Neuronal stem cell (in vitro differentiated cells): ENCODE measurements around the gene FCRL2.

Experiments
- DNase-seq: peaks from one replicate; pipeline ENCODE4 v3.0.0-alpha.2; 2013; ENCODE audit warnings: low spot score
- H2AFZ ChIP-seq: one replicate; pipeline ENCODE4 v1.6.1; 2013; ENCODE audit warnings: mild to moderate bottlenecking, low read length, inconsistent platforms
- H2AK5ac ChIP-seq: 2 replicates; pipeline ENCODE4 v1.6.1; 2013; ENCODE audit warnings: low read depth, mild to moderate bottlenecking, inconsistent platforms, low read length, moderate library complexity, mixed read lengths
- H2BK120ac ChIP-seq: 2 replicates; pipeline ENCODE4 v1.6.1; 2013; ENCODE audit warnings: low read depth, mild to moderate bottlenecking, inconsistent platforms, low read length, moderate library complexity, mixed read lengths
- H2BK12ac ChIP-seq: one replicate; pipeline ENCODE4 v1.6.1; 2013; ENCODE audit warnings: low read length, inconsistent platforms
- H2BK15ac ChIP-seq: 2 replicates; pipeline ENCODE4 v1.6.1; 2013; ENCODE audit warnings: mild to moderate bottlenecking, low read length, inconsistent platforms, mixed read lengths
- H2BK5ac ChIP-seq: one replicate; pipeline ENCODE4 v1.6.1; 2013; ENCODE audit warnings: inconsistent platforms, mild to moderate bottlenecking, low read length, moderate library complexity
- H3K14ac ChIP-seq: one replicate; pipeline ENCODE4 v1.6.1; 2013; ENCODE audit warnings: low read length, inconsistent platforms
- H3K18ac ChIP-seq: 2 replicates; pipeline ENCODE4 v1.6.1; 2013; ENCODE audit warnings: low read length, inconsistent platforms
- H3K23ac ChIP-seq: 2 replicates; pipeline ENCODE4 v1.6.1; 2013; ENCODE audit warnings: low read depth, mild to moderate bottlenecking, mixed read lengths, low read length, inconsistent platforms; ENCODE audit not compliant: poor library complexity
- H3K27ac ChIP-seq: replicated peaks from 3 replicates; pipeline ENCODE4 v1.5.1; 2013; ENCODE audit warnings: low read length, inconsistent platforms
- H3K27me3 ChIP-seq, 3 experiments: 2 replicates each; pipeline ENCODE4 v1.6.1; 2013; ENCODE audit warnings: low read length in 3 of 3, mild to moderate bottlenecking in 2 of 3, inconsistent platforms in 1 of 3, low read depth in 1 of 3, mixed read lengths in 1 of 3, moderate library complexity in 1 of 3; ENCODE audit not compliant: control insufficient read depth in 3 of 3, insufficient read depth in 3 of 3
- H3K36me3 ChIP-seq, 2 donors: replicated peaks in 1 of 2; 2 replicates each; pipeline ENCODE4 v1.6.1; 2013; ENCODE audit warnings: low read length in 2 of 2; ENCODE audit not compliant: control insufficient read depth in 2 of 2, insufficient read depth in 2 of 2
- H3K4ac ChIP-seq: 2 replicates; pipeline ENCODE4 v1.6.1; 2013; ENCODE audit warnings: inconsistent platforms, mild to moderate bottlenecking, low read length, moderate library complexity
- H3K4me1 ChIP-seq, 2 donors: 1 replicate in 1 of 2; 2 replicates in 1 of 2; pipeline ENCODE4 v1.6.1; 2013; ENCODE audit warnings: low read length in 2 of 2, low read depth in 1 of 2; ENCODE audit not compliant: control insufficient read depth in 2 of 2, insufficient read depth in 1 of 2
- H3K4me2 ChIP-seq: one replicate; pipeline ENCODE4 v1.6.1; 2013; ENCODE audit warnings: mild to moderate bottlenecking, low read length, inconsistent platforms; ENCODE audit not compliant: insufficient read depth, poor library complexity, severe bottlenecking
- H3K4me3 ChIP-seq, 2 donors: 2 replicates each; pipeline ENCODE4 v1.5.1; 2013; ENCODE audit warnings: low read length in 2 of 2, mild to moderate bottlenecking in 2 of 2, inconsistent platforms in 1 of 2, moderate library complexity in 1 of 2
- H3K79me1 ChIP-seq: one replicate; pipeline ENCODE4 v1.6.1; 2013; ENCODE audit warnings: low read depth, mild to moderate bottlenecking, inconsistent platforms, low read length, moderate library complexity
- H3K9ac ChIP-seq: one replicate; pipeline ENCODE4 v1.6.1; 2013; ENCODE audit warnings: mild to moderate bottlenecking, low read depth, low read length, inconsistent platforms; ENCODE audit not compliant: poor library complexity
- H3K9me3 ChIP-seq, 2 donors: replicated peaks in 1 of 2; 2 replicates each; pipeline versions ENCODE3 to v1.6.1; 2013; ENCODE audit warnings: low read length in 2 of 2, mild to moderate bottlenecking in 2 of 2, inconsistent platforms in 1 of 2, low read depth in 1 of 2, mixed read lengths in 1 of 2, moderate library complexity in 1 of 2; ENCODE audit not compliant: control insufficient read depth in 2 of 2, insufficient read depth in 1 of 2
- H4K8ac ChIP-seq: one replicate; pipeline ENCODE4 v1.6.1; 2013; ENCODE audit warnings: low read depth, mild to moderate bottlenecking, inconsistent platforms, low read length, moderate library complexity
- H4K91ac ChIP-seq: one replicate; pipeline ENCODE4 v1.6.1; 2013; ENCODE audit warnings: low read length, low read depth, mild to moderate bottlenecking, inconsistent platforms; ENCODE audit not compliant: poor library complexity
- WGBS, 2 donors: extraction: QIAGEN DNeasy Blood & Tissue Kit; methylation state at CpG; one replicate each; pipeline ENCODE4 v1.1.7; 2013; ENCODE audit warnings: missing lambda C conversion rate in 2 of 2, mixed read lengths in 1 of 2; ENCODE audit not compliant: insufficient read length in 2 of 2, insufficient replicate concordance in 1 of 2; ENCODE audit errors: extremely low coverage in 2 of 2; 5-methylcytosine and 5-hydroxymethylcytosine counted together

FCRL2 gene

DNA sequence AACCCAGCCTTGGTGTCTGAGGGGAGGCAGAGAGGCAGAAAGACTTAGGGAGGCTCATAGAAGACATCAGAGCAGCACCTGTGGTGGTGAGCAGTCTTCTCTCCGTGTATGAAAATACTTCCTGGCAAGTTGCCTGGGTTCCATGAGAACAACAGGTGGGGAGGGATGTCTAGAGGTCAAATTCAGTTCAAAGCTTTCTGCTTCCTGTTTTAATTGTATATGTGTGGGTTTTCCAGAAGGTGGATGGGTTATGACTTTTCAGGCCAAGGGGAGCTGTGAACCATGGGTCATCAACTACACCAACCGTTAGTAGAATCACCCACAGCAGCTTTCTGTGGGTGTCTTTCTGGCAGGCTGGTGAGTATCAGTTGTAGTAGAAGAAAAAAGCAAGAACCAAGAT is 4.1 kb upstream of the FCRL2 start:
- H3K23ac ChIP-seq: no peak overlapping the region
- H2BK5ac ChIP-seq: no peak overlapping the region
- H3K4ac ChIP-seq: no peak overlapping the region
- H3K14ac ChIP-seq: no peak overlapping the region
- no peak overlapping the region for H3K4me3 ChIP-seq
- no peak overlapping the region for H3K4me2 ChIP-seq
- no CpG with 5 or more reads among the region's 2 CpGs for WGBS, 2 donors
- H3K9ac ChIP-seq: no peak overlapping the region
- H3K27ac ChIP-seq: no peak overlapping the region
- no peak overlapping the region for H2AK5ac ChIP-seq
- DNase-seq: no peak
- no peak overlapping the region for H4K8ac ChIP-seq
- H3K79me1 ChIP-seq: no peaks in the 10 kb centered on the region
- no peak overlapping the region for H2AFZ ChIP-seq
- no peak overlapping the region for H4K91ac ChIP-seq
- H2BK120ac ChIP-seq: no peak overlapping the region
- H3K9me3 ChIP-seq: no peaks in the 10 kb centered on the region
- no peaks in the 10 kb centered on the region for H3K27me3 ChIP-seq
- no peak overlapping the region for H2BK12ac ChIP-seq
- H3K36me3 ChIP-seq: no peaks in the 10 kb centered on the region
- H2BK15ac ChIP-seq: no peak overlapping the region
- H3K4me1 ChIP-seq: no peaks in the 10 kb centered on the region
- no peak overlapping the region for H3K18ac ChIP-seq

DNA sequence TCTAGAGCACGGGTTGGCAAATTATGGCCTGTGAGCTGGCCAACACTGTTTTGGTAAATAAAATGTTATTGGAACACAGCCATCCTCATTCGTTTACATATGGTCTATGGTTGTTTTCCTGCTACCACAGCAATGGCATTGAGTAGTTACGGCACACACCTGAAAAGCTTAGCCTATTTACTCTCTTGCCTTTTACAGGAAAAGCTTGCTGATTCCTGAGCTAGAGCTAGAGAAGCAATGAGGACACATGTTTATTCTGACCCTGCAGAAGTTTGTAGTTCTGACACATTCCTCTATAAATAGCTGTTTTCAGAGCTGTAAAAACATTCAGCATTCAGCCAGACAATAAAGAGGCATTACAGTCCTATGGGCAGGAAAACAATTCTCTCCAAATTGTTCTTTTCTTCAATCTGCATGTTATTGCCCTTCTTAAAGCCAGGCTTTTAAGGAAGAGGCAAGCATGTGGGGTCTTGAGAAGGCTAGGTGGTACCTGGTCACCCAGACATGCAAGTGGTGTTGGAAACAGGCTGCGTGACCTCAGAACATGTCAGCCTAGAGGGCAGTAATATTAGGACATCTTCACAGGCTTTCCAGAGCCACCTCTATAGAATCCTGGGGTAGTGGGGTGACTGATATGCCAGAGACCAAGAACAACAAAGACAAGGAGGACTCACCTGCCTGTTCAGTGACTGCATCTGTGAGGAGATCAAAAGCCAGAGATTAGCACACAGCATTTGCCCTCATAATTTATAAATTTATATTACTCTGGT is 1.6 kb downstream of the FCRL2 start:
- Histone ChIP-seq H4K91ac (no peak overlapping the region), H3K14ac (no peak overlapping the region), H3K27ac (no peak overlapping the region), H3K9ac (no peak overlapping the region), H3K18ac (no peak overlapping the region), H3K9me3 (no peaks in the 10 kb centered on the region), H2BK15ac (no peak overlapping the region), H4K8ac (no peak overlapping the region), H2BK12ac (no peak overlapping the region), H3K4me1 (no peaks in the 10 kb centered on the region), H3K4ac (no peak overlapping the region), H2BK5ac (no peak overlapping the region), H3K36me3 (no peaks in the 10 kb centered on the region), H3K27me3 (no peaks in the 10 kb centered on the region), H2AK5ac (no peak overlapping the region), H2BK120ac (no peak overlapping the region), H3K4me2 (no peak overlapping the region), H2AFZ (no peak overlapping the region), H3K4me3 (no peak overlapping the region), H3K23ac (no peak overlapping the region), H3K79me1 (no peaks in the 10 kb centered on the region)
- WGBS, 2 donors: no CpG with 5 or more reads among the region's 4 CpGs
- DNase-seq: no peak

DNA sequence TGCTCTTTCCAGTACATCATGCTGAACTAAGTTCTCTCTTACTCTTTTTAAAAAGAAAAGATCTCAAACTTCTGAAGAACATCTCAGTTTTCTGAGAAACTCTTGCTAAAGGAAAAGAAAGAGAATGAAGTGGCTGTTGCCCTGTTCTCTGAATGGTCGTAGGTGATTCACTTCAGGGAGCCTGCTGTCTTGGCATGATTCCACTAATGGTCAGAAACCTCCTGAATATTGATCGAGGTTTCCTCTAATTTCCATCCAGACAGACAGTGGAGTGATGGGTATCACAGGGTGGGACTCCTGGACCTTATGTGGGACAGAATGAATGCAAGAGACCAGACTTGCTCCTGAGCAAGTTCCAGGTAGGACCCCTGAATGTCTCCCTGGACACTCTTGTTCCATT is 2.5 kb downstream of the FCRL2 start:
- no peak overlapping the region for H4K8ac ChIP-seq
- no peak overlapping the region for H3K4me3 ChIP-seq
- H2BK5ac ChIP-seq: no peak overlapping the region
- no peak overlapping the region for H3K14ac ChIP-seq
- no peak overlapping the region for H2BK12ac ChIP-seq
- no peaks in the 10 kb centered on the region for H3K27me3 ChIP-seq
- H3K79me1 ChIP-seq: no peaks in the 10 kb centered on the region
- no peaks in the 10 kb centered on the region for H3K4me1 ChIP-seq
- H2BK15ac ChIP-seq: no peak overlapping the region
- H2AFZ ChIP-seq: no peak overlapping the region
- H3K4me2 ChIP-seq: no peak overlapping the region
- DNase-seq: no peak
- H3K18ac ChIP-seq: no peak overlapping the region
- no peak overlapping the region for H3K27ac ChIP-seq
- H2BK120ac ChIP-seq: no peak overlapping the region
- no peaks in the 10 kb centered on the region for H3K36me3 ChIP-seq
- H3K9ac ChIP-seq: no peak overlapping the region
- H3K23ac ChIP-seq: no peak overlapping the region
- no peaks in the 10 kb centered on the region for H3K9me3 ChIP-seq
- no CpG with 5 or more reads among the region's 2 CpGs for WGBS, 2 donors
- no peak overlapping the region for H3K4ac ChIP-seq
- no peak overlapping the region for H4K91ac ChIP-seq
- H2AK5ac ChIP-seq: no peak overlapping the region

DNA sequence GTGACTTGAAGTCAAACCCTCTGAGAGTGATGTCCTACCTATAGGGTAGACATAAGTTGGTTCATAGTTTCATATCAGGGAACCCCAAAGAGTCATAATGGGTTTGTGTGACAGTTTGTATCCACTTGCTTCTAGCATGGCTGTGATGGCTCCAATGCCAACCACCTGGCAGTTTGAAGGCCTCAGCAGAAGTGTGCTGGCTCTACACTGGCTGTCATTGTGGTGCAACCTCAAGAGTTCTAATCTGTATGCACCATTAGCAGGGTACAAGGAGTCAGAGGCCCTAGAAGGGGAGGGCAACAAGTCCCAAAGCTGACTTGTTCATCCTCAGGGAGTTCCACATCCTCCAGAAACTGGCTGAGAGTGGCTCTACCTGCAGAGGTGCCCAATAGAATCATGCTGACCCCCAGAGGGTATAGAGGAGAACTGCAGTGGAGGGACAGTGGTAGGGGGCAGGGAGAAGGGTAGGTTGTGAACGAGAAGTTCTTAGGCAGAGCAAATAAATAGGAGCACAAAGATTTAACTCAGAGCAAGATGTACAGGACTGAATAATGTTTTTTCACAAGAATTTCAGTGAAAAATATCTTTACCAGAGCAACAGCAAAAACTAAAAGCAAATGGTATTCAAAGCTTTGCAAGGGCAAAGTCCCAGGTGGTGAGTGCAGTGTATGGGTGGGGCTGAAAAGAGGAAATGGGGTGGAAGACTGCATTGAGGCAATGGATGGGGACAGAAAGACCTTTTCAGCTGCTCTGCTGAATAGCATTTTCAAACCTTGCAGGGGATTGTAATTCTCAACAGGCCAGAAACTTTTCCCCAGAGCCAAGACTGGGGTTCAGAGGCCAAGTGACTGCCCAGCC is 3.2 kb downstream of the FCRL2 start:
- H3K18ac ChIP-seq: no peak overlapping the region
- H2BK120ac ChIP-seq: no peak overlapping the region
- H2BK15ac ChIP-seq: no peak overlapping the region
- no peak overlapping the region for H3K23ac ChIP-seq
- no peak overlapping the region for H2AK5ac ChIP-seq
- H3K9ac ChIP-seq: no peak overlapping the region
- no peak overlapping the region for H2AFZ ChIP-seq
- DNase-seq: peak; percentile 14
- H2BK5ac ChIP-seq: no peak overlapping the region
- H3K4me2 ChIP-seq: no peak overlapping the region
- H3K79me1 ChIP-seq: no peaks in the 10 kb centered on the region
- no CpG with 5 or more reads among the region's 1 CpG for WGBS, 2 donors
- H3K4ac ChIP-seq: no peak overlapping the region
- H4K91ac ChIP-seq: no peak overlapping the region
- H2BK12ac ChIP-seq: no peak overlapping the region
- H3K9me3 ChIP-seq: no peaks in the 10 kb centered on the region
- no peak overlapping the region for H3K27ac ChIP-seq
- no peaks in the 10 kb centered on the region for H3K36me3 ChIP-seq
- no peak overlapping the region for H3K4me3 ChIP-seq
- H3K14ac ChIP-seq: no peak overlapping the region
- no peaks in the 10 kb centered on the region for H3K4me1 ChIP-seq
- no peak overlapping the region for H4K8ac ChIP-seq
- no peaks in the 10 kb centered on the region for H3K27me3 ChIP-seq
